ENCODE results near the gene CLASP1. TPM values are rescaled to one million over a fixed set of nuclear protein-coding genes. Genes with fewer than 3 reads are reported as not detected.
"Not testable (repeated sequence)": the region's sequence is repeated elsewhere in the genome, so short reads cannot be mapped to it uniquely, and the experiment has no call there.

The CLASP1 gene
- total RNA-seq, 1 experiment from 2014 or later: 81.9 TPM

DNA sequence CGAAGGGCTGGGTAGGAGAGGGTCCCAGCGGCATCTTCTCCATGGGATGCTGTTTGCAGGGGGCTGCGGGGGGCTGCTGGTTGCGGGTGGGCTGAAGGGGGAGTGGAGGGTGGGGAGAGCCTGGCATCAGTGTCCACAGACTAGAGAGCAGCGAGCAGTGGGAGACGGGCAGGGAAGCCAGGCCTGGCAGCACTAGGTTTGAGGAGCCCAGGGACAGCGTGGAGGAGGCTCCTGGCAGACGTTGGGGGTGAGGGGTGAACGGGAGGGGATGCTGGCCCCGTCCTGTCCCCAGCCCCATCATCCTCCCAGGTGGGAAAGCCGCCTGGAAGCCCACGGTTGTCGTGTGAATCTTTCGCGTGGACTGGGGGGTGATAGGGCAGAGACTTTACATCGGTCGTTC is 316.0 kb downstream of the CLASP1 start:
- H3K9me3 Mint-ChIP-seq (ENCODE audit: unreplicated experiment): no peaks in the 10 kb centered on the region
- no peak overlapping the region for H3K27ac Mint-ChIP-seq (ENCODE audit: low read depth, unreplicated experiment)
- intact Hi-C loops (cut with micrococcal nuclease): no loop called here
- ChIA-PET POLR2A (no interaction called here), CTCF (interaction anchor here (0.6 kb wide), 1 partner anchor 310 kb away, joined by 3 read pairs; no protein-coding TSS in a partner anchor)
- H3K36me3 Mint-ChIP-seq (ENCODE audit: insufficient read depth, unreplicated experiment): peaks cover 34% of the 10 kb centered on the region
- TF ChIP-seq, protein P1, sequence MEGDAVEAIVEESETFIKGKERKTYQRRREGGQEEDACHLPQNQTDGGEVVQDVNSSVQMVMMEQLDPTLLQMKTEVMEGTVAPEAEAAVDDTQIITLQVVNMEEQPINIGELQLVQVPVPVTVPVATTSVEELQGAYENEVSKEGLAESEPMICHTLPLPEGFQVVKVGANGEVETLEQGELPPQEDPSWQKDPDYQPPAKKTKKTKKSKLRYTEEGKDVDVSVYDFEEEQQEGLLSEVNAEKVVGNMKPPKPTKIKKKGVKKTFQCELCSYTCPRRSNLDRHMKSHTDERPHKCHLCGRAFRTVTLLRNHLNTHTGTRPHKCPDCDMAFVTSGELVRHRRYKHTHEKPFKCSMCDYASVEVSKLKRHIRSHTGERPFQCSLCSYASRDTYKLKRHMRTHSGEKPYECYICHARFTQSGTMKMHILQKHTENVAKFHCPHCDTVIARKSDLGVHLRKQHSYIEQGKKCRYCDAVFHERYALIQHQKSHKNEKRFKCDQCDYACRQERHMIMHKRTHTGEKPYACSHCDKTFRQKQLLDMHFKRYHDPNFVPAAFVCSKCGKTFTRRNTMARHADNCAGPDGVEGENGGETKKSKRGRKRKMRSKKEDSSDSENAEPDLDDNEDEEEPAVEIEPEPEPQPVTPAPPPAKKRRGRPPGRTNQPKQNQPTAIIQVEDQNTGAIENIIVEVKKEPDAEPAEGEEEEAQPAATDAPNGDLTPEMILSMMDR (IDR thresholded peaks at IDR 0.05; ENCODE audit: unreplicated experiment): no peak
- no peaks in the 10 kb centered on the region for H3K27me3 Mint-ChIP-seq (ENCODE audit: insufficient read depth, unreplicated experiment)
- H3K4me3 Mint-ChIP-seq (ENCODE audit: unreplicated experiment): no peak overlapping the region
- DNase-seq (ENCODE audit: unreplicated experiment): no peak
- peaks cover 5% of the 10 kb centered on the region for H3K4me1 Mint-ChIP-seq (ENCODE audit: insufficient read depth, unreplicated experiment)
- BruUV-seq (replicated peaks): no TSS peak

DNA sequence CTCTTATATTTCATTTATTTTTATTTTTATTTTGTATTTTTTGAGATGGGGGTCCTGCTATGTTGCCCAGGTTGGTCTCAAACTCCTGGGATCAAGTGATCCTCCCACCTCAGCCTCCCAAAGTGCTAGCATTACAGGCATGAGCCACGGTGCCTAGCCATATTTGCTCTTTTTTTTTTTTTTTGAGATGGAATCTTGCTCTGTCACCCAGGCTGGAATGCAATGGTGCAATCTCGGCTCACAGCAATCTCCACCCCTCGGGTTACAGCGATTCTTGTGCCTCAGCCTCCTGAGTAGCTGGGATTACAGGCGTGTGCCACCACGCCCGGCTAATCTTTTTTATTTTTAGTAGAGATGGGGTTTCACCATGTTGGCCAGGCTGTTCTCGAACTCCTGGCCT is 317.9 kb downstream of the CLASP1 start:
- POLR2A ChIA-PET; H3K4me3 Mint-ChIP-seq (ENCODE audit: unreplicated experiment); intact Hi-C loops (cut with micrococcal nuclease); DNase-seq (ENCODE audit: unreplicated experiment); H3K27ac Mint-ChIP-seq (ENCODE audit: low read depth, unreplicated experiment); H3K4me1 Mint-ChIP-seq (ENCODE audit: insufficient read depth, unreplicated experiment); H3K9me3 Mint-ChIP-seq (ENCODE audit: unreplicated experiment); H3K27me3 Mint-ChIP-seq (ENCODE audit: insufficient read depth, unreplicated experiment); BruUV-seq (replicated peaks): not testable (repeated sequence)
- peaks cover 15% of the 10 kb centered on the region for H3K36me3 Mint-ChIP-seq (ENCODE audit: insufficient read depth, unreplicated experiment)
- CTCF ChIA-PET: interaction anchor here (0.6 kb wide), 1 partner anchor 180 kb away, joined by 4 read pairs; no protein-coding TSS in a partner anchor

DNA sequence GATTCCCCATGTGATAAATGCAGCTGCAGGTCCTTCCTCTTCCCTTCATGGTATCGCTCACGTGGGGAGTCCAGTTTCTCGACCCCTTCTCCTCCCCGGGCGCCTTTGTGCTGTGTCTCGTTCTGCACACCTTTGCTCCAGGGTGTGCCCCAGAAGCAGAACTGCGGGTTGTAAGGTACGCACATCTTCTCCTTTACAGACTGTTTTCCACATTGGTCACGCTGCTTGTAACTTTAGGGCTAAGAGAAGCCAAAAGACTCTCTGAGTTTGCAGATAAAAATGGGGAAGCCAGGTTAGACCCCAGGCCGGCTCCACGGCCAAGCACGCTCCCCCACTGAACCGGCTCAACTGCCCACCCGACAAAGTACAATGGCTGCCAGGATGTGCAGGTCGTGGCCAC is 318.3 kb downstream of the CLASP1 start:
- DNase-seq (ENCODE audit: unreplicated experiment): no peak
- H3K27ac Mint-ChIP-seq (ENCODE audit: low read depth, unreplicated experiment): no peak overlapping the region
- BruUV-seq (replicated peaks): no TSS peak
- intact Hi-C loops (cut with micrococcal nuclease): no loop called here
- H3K9me3 Mint-ChIP-seq (ENCODE audit: unreplicated experiment): no peaks in the 10 kb centered on the region
- no peaks in the 10 kb centered on the region for H3K4me1 Mint-ChIP-seq (ENCODE audit: insufficient read depth, unreplicated experiment)
- TF ChIP-seq, protein P1 (IDR thresholded peaks at IDR 0.05; ENCODE audit: unreplicated experiment): no peak
- H3K27me3 Mint-ChIP-seq (ENCODE audit: insufficient read depth, unreplicated experiment): no peaks in the 10 kb centered on the region
- H3K36me3 Mint-ChIP-seq (ENCODE audit: insufficient read depth, unreplicated experiment): peaks cover 11% of the 10 kb centered on the region
- ChIA-PET CTCF (no interaction called here), POLR2A (no interaction called here)
- no peak overlapping the region for H3K4me3 Mint-ChIP-seq (ENCODE audit: unreplicated experiment)

DNA sequence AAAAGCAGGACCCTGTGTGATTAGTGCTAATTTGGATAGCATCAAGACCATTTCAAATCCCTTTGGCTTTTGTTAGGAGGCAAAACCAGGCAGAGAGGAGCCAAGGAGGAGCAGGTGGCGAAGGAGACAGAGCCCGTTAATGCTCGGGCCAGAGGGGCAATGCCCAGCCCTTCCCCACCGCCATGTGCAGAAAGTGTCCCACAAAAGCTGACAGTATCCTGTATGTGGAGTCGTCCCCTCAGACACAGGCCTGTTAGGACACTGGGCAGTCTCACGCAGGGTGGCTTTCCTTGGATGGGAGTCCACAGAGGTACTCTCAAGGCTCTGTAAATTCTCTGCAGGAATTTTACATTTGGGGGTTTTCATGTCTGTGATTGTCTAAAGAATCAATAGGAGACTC is 319.5 kb downstream of the CLASP1 start:
- Mint-ChIP-seq H3K9me3 (ENCODE audit: unreplicated experiment) (no peaks in the 10 kb centered on the region), H3K27me3 (ENCODE audit: insufficient read depth, unreplicated experiment) (no peaks in the 10 kb centered on the region), H3K4me3 (ENCODE audit: unreplicated experiment) (no peak overlapping the region), H3K4me1 (ENCODE audit: insufficient read depth, unreplicated experiment) (no peaks in the 10 kb centered on the region), H3K36me3 (ENCODE audit: insufficient read depth, unreplicated experiment) (peaks cover 6% of the 10 kb centered on the region), H3K27ac (ENCODE audit: low read depth, unreplicated experiment) (no peak overlapping the region)
- intact Hi-C loops (cut with micrococcal nuclease): no loop called here
- DNase-seq (ENCODE audit: unreplicated experiment): no peak
- CTCF ChIA-PET: interaction anchor here (0.9 kb wide), 1 partner anchor 234 kb away, joined by 3 read pairs; no protein-coding TSS in a partner anchor
- POLR2A ChIA-PET: no interaction called here
- BruUV-seq (replicated peaks): no TSS peak
- TF ChIP-seq, protein P1 (IDR thresholded peaks at IDR 0.05; ENCODE audit: unreplicated experiment): no peak

DNA sequence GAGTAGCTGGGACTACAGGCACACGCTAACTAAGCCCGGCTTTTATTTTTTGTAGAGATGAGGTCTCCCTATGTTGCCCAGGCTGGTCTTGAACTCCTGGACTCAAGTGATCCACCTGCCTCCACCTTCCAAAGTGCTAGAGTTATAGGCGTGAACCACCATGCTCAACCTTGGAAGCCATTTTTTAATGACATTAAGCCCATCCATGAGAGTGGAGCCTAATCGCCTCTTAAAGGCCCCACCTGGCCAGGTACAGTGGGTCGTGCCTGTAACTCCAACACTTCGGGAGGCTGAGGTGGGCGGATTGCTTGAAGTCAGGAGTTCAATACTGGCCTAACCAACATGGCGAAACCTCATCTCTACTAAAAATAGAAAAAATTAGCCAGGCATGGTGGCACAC is 322.6 kb downstream of the CLASP1 start:
- Mint-ChIP-seq H3K36me3 (ENCODE audit: insufficient read depth, unreplicated experiment) (peaks cover 6% of the 10 kb centered on the region), H3K4me3 (ENCODE audit: unreplicated experiment) (no peak overlapping the region), H3K9me3 (ENCODE audit: unreplicated experiment) (no peaks in the 10 kb centered on the region), H3K27ac (ENCODE audit: low read depth, unreplicated experiment) (no peak overlapping the region), H3K27me3 (ENCODE audit: insufficient read depth, unreplicated experiment) (no peaks in the 10 kb centered on the region), H3K4me1 (ENCODE audit: insufficient read depth, unreplicated experiment) (no peaks in the 10 kb centered on the region)
- BruUV-seq (replicated peaks): no TSS peak
- intact Hi-C loops (cut with micrococcal nuclease): no loop called here
- TF ChIP-seq, protein P1 (IDR thresholded peaks at IDR 0.05; ENCODE audit: unreplicated experiment): no peak
- no peak for DNase-seq (ENCODE audit: unreplicated experiment)
- ChIA-PET POLR2A (no interaction called here), CTCF (no interaction called here)

Measured in MCF 10A (cell line).